Neural progenitor cell (in vitro differentiated cells): Measurements from ENCODE around the gene INSYN1. TPM values are rescaled to one million over a fixed set of nuclear protein-coding genes. Genes with fewer than 3 reads are reported as not detected.

ENCODE experiments used
- DNase-seq: peaks from one replicate; pipeline ENCODE4 v3.0.0-alpha.2; 2016; ENCODE audit warnings: low spot score
- H2AFZ ChIP-seq: fragments of 200-600 bp; sonication (generic); replicated peaks from 2 replicates; pipeline ENCODE4 v1.6.1; 2016; ENCODE audit warnings: antibody characterized with exemption
- H3F3A ChIP-seq: fragments of 200-600 bp; sonication (generic); 2 replicates; pipeline ENCODE4 v1.6.1; 2016; ENCODE audit warnings: antibody characterized with exemption, low read depth
- H3K27ac ChIP-seq: fragments of 200-600 bp; sonication (generic); 2 replicates; pipeline ENCODE4 v1.5.1; 2016; ENCODE audit warnings: mild to moderate bottlenecking
- H3K27me3 ChIP-seq: fragments of 200-600 bp; sonication (generic); 2 replicates; pipeline ENCODE4 v1.6.1; 2016; ENCODE audit warnings: mild to moderate bottlenecking, moderate library complexity
- H3K36me3 ChIP-seq: fragments of 200-600 bp; sonication (generic); 2 replicates; pipeline ENCODE4 v1.5.1; 2016
- H3K4me1 ChIP-seq: fragments of 200-600 bp; sonication (generic); 2 replicates; pipeline ENCODE4 v1.6.1; 2016; ENCODE audit warnings: mixed run types
- H3K4me2 ChIP-seq: fragments of 200-600 bp; sonication (generic); 2 replicates; pipeline ENCODE4 v1.6.1; 2016
- H3K4me3 ChIP-seq: fragments of 200-600 bp; sonication (generic); 2 replicates; pipeline ENCODE4 v1.5.1; 2016
- H3K79me2 ChIP-seq: fragments of 200-600 bp; sonication (generic); 2 replicates; pipeline ENCODE4 v1.6.1; 2016; ENCODE audit warnings: low read depth
- H3K9ac ChIP-seq: fragments of 200-600 bp; sonication (generic); 2 replicates; pipeline ENCODE4 v1.6.1; 2016
- H3K9me3 ChIP-seq: fragments of 200-600 bp; sonication (generic); 2 replicates; pipeline ENCODE4 v1.5.1; 2016; ENCODE audit warnings: low read depth
- H4K20me1 ChIP-seq: fragments of 200-600 bp; sonication (generic); 2 replicates; pipeline ENCODE4 v1.6.1; 2016; ENCODE audit warnings: low read depth
- H3K27ac Mint-ChIP-seq: 3 replicates; pipeline ENCODE4 v1.8.0; 2021; ENCODE audit warnings: mixed read lengths
- H3K27me3 Mint-ChIP-seq: 2 replicates; pipeline ENCODE4 v1.8.0; 2022; ENCODE audit warnings: low read depth, mild to moderate bottlenecking, inconsistent platforms, moderate library complexity, mixed read lengths; ENCODE audit not compliant: insufficient read depth
- H3K36me3 Mint-ChIP-seq: 3 replicates; pipeline ENCODE4 v1.8.0; 2021; ENCODE audit warnings: mixed read lengths
- H3K4me1 Mint-ChIP-seq: 3 replicates; pipeline ENCODE4 v1.8.0; 2021; ENCODE audit warnings: mixed read lengths
- H3K4me3 Mint-ChIP-seq: 3 replicates; pipeline ENCODE4 v1.8.0; 2021; ENCODE audit warnings: mild to moderate bottlenecking, moderate library complexity, mixed read lengths
- H3K9me3 Mint-ChIP-seq: 3 replicates; pipeline ENCODE4 v1.8.0; 2020; ENCODE audit warnings: mixed read lengths
- CTCF ChIP-seq: fragments of 200-600 bp; sonication (generic); IDR thresholded peaks from 2 replicates; pipeline ENCODE4 v1.5.1; 2017; ENCODE audit warnings: antibody characterized with exemption, mild to moderate bottlenecking
- EZH2 ChIP-seq: fragments of 200-600 bp; sonication (generic); IDR thresholded peaks from 2 replicates; pipeline ENCODE4 v1.6.1; 2017; ENCODE audit warnings: antibody characterized with exemption, mild to moderate bottlenecking, moderate library complexity
- EZH2phosphoT487 ChIP-seq: fragments of 200-600 bp; sonication (generic); IDR thresholded peaks from 2 replicates; pipeline ENCODE4 v1.6.1; 2017; ENCODE audit warnings: antibody characterized with exemption
- total RNA-seq: library from RNA; depleted of rRNA; stranded (reverse); fragments of >200 nt; gene quantifications from 2 replicates; pipeline ENCODE4 v1.2.3, GENCODE V29; 2015; ENCODE audit warnings: low replicate concordance

Gene INSYN1
- total RNA-seq, 1 donor from 2014 or later, result 0.17 TPM

- Histone ChIP-seq H3K9me3 (no peaks in the 10 kb centered on the region), H3K4me3 (no peak overlapping the region), H3F3A (peaks cover 14% of the 10 kb centered on the region), H3K9ac (no peak overlapping the region), H3K36me3 (no peaks in the 10 kb centered on the region), H3K79me2 (no peaks in the 10 kb centered on the region), H3K4me1 (peaks cover 17% of the 10 kb centered on the region), H3K4me2 (no peak overlapping the region), H3K27ac (no peak overlapping the region), H4K20me1 (peaks cover 5% of the 10 kb centered on the region), H2AFZ (no peak overlapping the region), H3K27me3 (peaks cover 46% of the 10 kb centered on the region)
- H3K27me3 Mint-ChIP-seq, result peaks cover 8% of the 10 kb centered on the region
- H3K4me3 Mint-ChIP-seq, result peak overlapping the region; percentile 82
- peaks cover 27% of the 10 kb centered on the region for H3K4me1 Mint-ChIP-seq
- no peaks in the 10 kb centered on the region for H3K36me3 Mint-ChIP-seq
- no peak for DNase-seq
- TF ChIP-seq EZH2phosphoT487 (no peak), EZH2 (no peak), CTCF (no peak)
- no peaks in the 10 kb centered on the region for H3K9me3 Mint-ChIP-seq
- H3K27ac Mint-ChIP-seq, result no peak overlapping the region
Observed at GRCh38 chr15:73754461-73754860, 1.3 kb upstream of the INSYN1 start.

- peak overlapping the region; percentile 100 for H3K4me2 ChIP-seq
- peak; percentile 77 for DNase-seq
- H4K20me1 ChIP-seq, result peaks cover 12% of the 10 kb centered on the region
- TF ChIP-seq CTCF (no peak), EZH2phosphoT487 (no peak), EZH2 (no peak)
- H3K9me3 Mint-ChIP-seq, result no peaks in the 10 kb centered on the region
- no peak overlapping the region for H3K9ac ChIP-seq
- H3F3A ChIP-seq, result peaks cover 21% of the 10 kb centered on the region
- peaks cover 28% of the 10 kb centered on the region for H3K4me1 ChIP-seq
- H3K27ac Mint-ChIP-seq, result no peak overlapping the region
- H3K27me3 Mint-ChIP-seq, result peaks cover 8% of the 10 kb centered on the region
- H3K27me3 ChIP-seq, result peaks cover 46% of the 10 kb centered on the region
- H3K4me3 Mint-ChIP-seq, result no peak overlapping the region
- H3K36me3 ChIP-seq, result no peaks in the 10 kb centered on the region
- H3K9me3 ChIP-seq, result no peaks in the 10 kb centered on the region
- peak overlapping the region; percentile 71 for H3K4me3 ChIP-seq
- H2AFZ ChIP-seq, result peak overlapping the region; percentile 97
- H3K27ac ChIP-seq, result no peak overlapping the region
- H3K79me2 ChIP-seq, result no peaks in the 10 kb centered on the region
- no peaks in the 10 kb centered on the region for H3K36me3 Mint-ChIP-seq
- peaks cover 42% of the 10 kb centered on the region for H3K4me1 Mint-ChIP-seq
Observed at GRCh38 chr15:73752806-73753193, 351 bp downstream of the INSYN1 start.

GRCh38 chr15:73751899-73752805 lies 999 bp downstream of the INSYN1 start:
- Mint-ChIP-seq H3K27ac (no peak overlapping the region), H3K27me3 (peaks cover 8% of the 10 kb centered on the region), H3K36me3 (no peaks in the 10 kb centered on the region), H3K4me1 (peaks cover 49% of the 10 kb centered on the region), H3K4me3 (peak overlapping the region; percentile 76), H3K9me3 (no peaks in the 10 kb centered on the region)
- Histone ChIP-seq H3K79me2 (no peaks in the 10 kb centered on the region), H3K9ac (no peak overlapping the region), H3K4me1 (peaks cover 33% of the 10 kb centered on the region), H3K27me3 (peaks cover 46% of the 10 kb centered on the region), H3K9me3 (no peaks in the 10 kb centered on the region), H4K20me1 (peaks cover 19% of the 10 kb centered on the region), H3K36me3 (no peaks in the 10 kb centered on the region), H3K4me2 (peak overlapping the region; percentile 100), H3K4me3 (peak overlapping the region; percentile 71), H2AFZ (peak overlapping the region; percentile 97), H3F3A (peaks cover 27% of the 10 kb centered on the region), H3K27ac (no peak overlapping the region)
- TF ChIP-seq CTCF (no peak), EZH2phosphoT487 (no peak), EZH2 (peak; percentile 41)
- peak; percentile 59 for DNase-seq
